GM12878 (cell line): Measurements from ENCODE around the gene MEN1. TPM values are rescaled to one million over a fixed set of nuclear protein-coding genes. Genes with fewer than 3 reads are reported as not detected.

Experiments used
- BRCA1 ChIP-seq: IDR thresholded peaks from 2 replicates; pipeline ENCODE4 v1.6.1; 2011; ENCODE audit warnings: low read depth, low read length, improper control_type of control experiment
- CBFB ChIP-seq: IDR thresholded peaks from 2 replicates; pipeline ENCODE4 v1.6.1; 2016; ENCODE audit warnings: antibody characterized with exemption, low read depth
- DPF2 ChIP-seq: fragments of 450-650 bp; IDR thresholded peaks from 2 replicates; pipeline ENCODE4 v1.6.1; 2017; ENCODE audit warnings: mild to moderate bottlenecking
- EGR1 ChIP-seq, 2 experiments: IDR thresholded peaks; 1 replicate in 1 of 2; 2 replicates in 1 of 2; pipeline ENCODE4 v1.6.1; 2011 to 2012; ENCODE audit warnings: low read depth in 2 of 2, low read length in 2 of 2, borderline replicate concordance in 1 of 2, mild to moderate bottlenecking in 1 of 2, moderate library complexity in 1 of 2
- HDAC6 ChIP-seq: fragments of 200-600 bp; sonication (generic); IDR thresholded peaks from one replicate; pipeline ENCODE4 v1.8.0; 2017; ENCODE audit warnings: antibody characterized with exemption; ENCODE audit not compliant: unreplicated experiment
- IRF4 ChIP-seq: IDR thresholded peaks from 2 replicates; pipeline ENCODE4 v1.6.1; 2011; ENCODE audit warnings: low read depth, low read length
- IRF5 ChIP-seq: fragments of 450-650 bp; IDR thresholded peaks from 2 replicates; pipeline ENCODE4 v1.6.1; 2017; ENCODE audit warnings: borderline replicate concordance
- KAT2A ChIP-seq: conservative IDR thresholded peaks from 2 replicates; pipeline ENCODE4 v1.6.1; 2011; ENCODE audit warnings: low read depth, low read length; ENCODE audit not compliant: control insufficient read depth
- LARP7 ChIP-seq: fragments of 450-650 bp; IDR thresholded peaks from 2 replicates; pipeline ENCODE4 v1.6.1; 2017; ENCODE audit warnings: mild to moderate bottlenecking
- MXI1 ChIP-seq: fragments of 150-350 bp; IDR thresholded peaks from 2 replicates; pipeline ENCODE4 v1.6.1; 2011; ENCODE audit warnings: low read depth, mild to moderate bottlenecking, inconsistent platforms, low read length, improper control_type of control experiment
- NFYB ChIP-seq: IDR thresholded peaks from 2 replicates; pipeline ENCODE4 v1.6.1; 2011; ENCODE audit warnings: low read depth, mild to moderate bottlenecking, low read length, improper control_type of control experiment, moderate library complexity; ENCODE audit not compliant: insufficient read depth
- RAD51 ChIP-seq: fragments of 450-650 bp; IDR thresholded peaks from 2 replicates; pipeline ENCODE4 v1.6.1; 2016; ENCODE audit warnings: moderate library complexity, mild to moderate bottlenecking, inconsistent platforms
- RBBP5 ChIP-seq: fragments of 200-600 bp; sonication (generic); conservative IDR thresholded peaks from 2 replicates; pipeline ENCODE4 v1.6.1; 2016
- RUNX3 ChIP-seq: IDR thresholded peaks from 2 replicates; pipeline ENCODE4 v1.6.1; 2012; ENCODE audit warnings: low read length, inconsistent platforms
- SIN3A ChIP-seq: IDR thresholded peaks from 2 replicates; pipeline ENCODE4 v1.6.1; 2012; ENCODE audit warnings: low read depth, low read length, improper control_type of control experiment
- SKIL ChIP-seq: fragments of 450-650 bp; IDR thresholded peaks from 2 replicates; pipeline ENCODE4 v1.6.1; 2017; ENCODE audit warnings: mild to moderate bottlenecking, low read depth, inconsistent platforms; ENCODE audit not compliant: poor library complexity, severe bottlenecking
- SRF ChIP-seq, 2 experiments: IDR thresholded peaks; 2 replicates each; pipeline ENCODE4 v1.6.1; 2011; ENCODE audit warnings: low read depth in 2 of 2, low read length in 2 of 2, mild to moderate bottlenecking in 1 of 2, moderate library complexity in 1 of 2
- TAF1 ChIP-seq: IDR thresholded peaks from 2 replicates; pipeline ENCODE4 v1.6.1; 2011; ENCODE audit warnings: mild to moderate bottlenecking, low read depth, low read length, borderline replicate concordance
- TCF3 ChIP-seq: IDR thresholded peaks from 2 replicates; pipeline ENCODE4 v1.6.1; 2012; ENCODE audit warnings: low read depth, mild to moderate bottlenecking, low read length, borderline replicate concordance; ENCODE audit not compliant: insufficient read depth
- TCF7 ChIP-seq: IDR thresholded peaks from 2 replicates; pipeline ENCODE4 v1.6.1; 2014; ENCODE audit warnings: antibody characterized with exemption, borderline replicate concordance
- YBX1 ChIP-seq: fragments of 450-650 bp; IDR thresholded peaks from 2 replicates; pipeline ENCODE4 v1.6.1; 2016; ENCODE audit warnings: antibody characterized with exemption
- ZNF274 ChIP-seq: IDR thresholded peaks from one replicate; pipeline ENCODE4 v1.8.0; 2011; ENCODE audit not compliant: insufficient read length, insufficient read depth
- ZNF384 ChIP-seq: IDR thresholded peaks from 2 replicates; pipeline ENCODE4 v1.6.1; 2012; ENCODE audit warnings: low read depth, mild to moderate bottlenecking, low read length, improper control_type of control experiment, borderline replicate concordance
- polyA plus RNA-seq, 11 experiments: library from polyadenylated mRNA; depleted of rRNA in 4 of 11; unstranded in 6 of 11; stranded (reverse) in 5 of 11; fragments of >200 nt; fragmentation: Nextera tagmentation in 4 of 11; fragmentation: Illumina TruSeq in 1 of 11; extraction: Ambion mirVana in 4 of 11; extraction: Trizol in 1 of 11; gene quantifications; 1 replicate in 1 of 11; 2 replicates in 10 of 11; pipeline versions ENCODE4 v1.2.1 to v1.2.3, GENCODE V29; 2011 to 2016; ENCODE audit warnings: inconsistent platforms in 2 of 11, missing spikeins in 2 of 11, low read depth in 1 of 11
- total RNA-seq, 4 experiments: library from RNA; depleted of rRNA in 3 of 4; stranded (reverse); fragments of >200 nt in 3 of 4; fragmentation: Illumina TruSeq in 1 of 4; extraction: Trizol in 1 of 4; gene quantifications; 2 replicates each; pipeline versions ENCODE4 v1.2.1 to v1.2.3, GENCODE V29; 2013 to 2021

The MEN1 gene
- total and polyA plus RNA-seq, 10 of the 15 experiments (the other 5 are each of a cell fraction or from before 2014, with no cell fraction given): 2.5 to 39.7 (median 20.7) TPM

- TF ChIP-seq EGR1 (IDR thresholded peaks at IDR 0.05; ENCODE audit: borderline replicate concordance in 1 of 2, low read depth in 2 of 2, low read length in 2 of 2): peak in 1 of 2 experiments; percentile 98; a peak in 2 of 3 replicates
- TF ChIP-seq TAF1: no peak
- TF ChIP-seq LARP7: peak; percentile 48; the same call in 1 of the 2 replicates
- no peak for TF ChIP-seq CBFB
- TF ChIP-seq HDAC6: no peak
- no peak for TF ChIP-seq ZNF274
- TF ChIP-seq IRF4: no peak
- no peak for TF ChIP-seq RUNX3
- no peak for TF ChIP-seq RBBP5
- no peak for TF ChIP-seq MXI1
- TF ChIP-seq SRF (IDR thresholded peaks at IDR 0.05; ENCODE audit: low read depth in 2 of 2, low read length in 2 of 2): no peak
- TF ChIP-seq IRF5: no peak
- TF ChIP-seq SKIL: no peak
- TF ChIP-seq BRCA1: no peak
- no peak for TF ChIP-seq TCF3
- no peak for TF ChIP-seq YBX1
- TF ChIP-seq NFYB: no peak
- TF ChIP-seq RAD51: no peak
- no peak for TF ChIP-seq TCF7
- TF ChIP-seq ZNF384: no peak
- no peak for TF ChIP-seq KAT2A
- TF ChIP-seq SIN3A: peak; percentile 50; the same call in 1 of the 2 replicates
- TF ChIP-seq DPF2: peak; percentile 69
These were observed 34.2 kb upstream of the MEN1 start, which contains the start of gene CDC42BPG (continued) for GRCh38 chr11:64844330-64845128.
